NCI-H526 treated with DMSO at 0.1 percent for 48 hours (cell line): ENCODE measurements around the gene ISCU.
"Not testable (repeated sequence)": the region's sequence is repeated elsewhere in the genome, so short reads cannot be mapped to it uniquely, and the experiment has no call there.

ENCODE experiments used
- DNase-seq: peaks from one replicate; lab custom pipeline; 2025; lab: John Stamatoyannopoulos, UW

Gene ISCU

GRCh38 chr12:108543652-108544051, 18.7 kb upstream of the ISCU start:
- no peak for DNase-seq

- DNase-seq: no peak
Measured at GRCh38 chr12:108547686-108548085, 14.7 kb upstream of the ISCU start.

- DNase-seq: no peak
Measured at GRCh38 chr12:108548954-108549521, 13.4 kb upstream of the ISCU start.

- DNase-seq: no peak
Measured at GRCh38 chr12:108551535-108551934, 10.9 kb upstream of the ISCU start.

- DNase-seq: no peak
Measured at GRCh38 chr12:108553799-108554198, 8.6 kb upstream of the ISCU start.

- not testable (repeated sequence) for DNase-seq
Measured at GRCh38 chr12:108555383-108555782, 7.0 kb upstream of the ISCU start.

- no peak for DNase-seq
Measured at GRCh38 chr12:108559007-108559655, 3.3 kb upstream of the ISCU start.

GRCh38 chr12:108559748-108560147, 2.6 kb upstream of the ISCU start:
- DNase-seq: no peak

GRCh38 chr12:108560321-108560721, 2.1 kb upstream of the ISCU start:
- DNase-seq: no peak

- peak; percentile 90 for DNase-seq
Measured at GRCh38 chr12:108560752-108561719, 1.4 kb upstream of the ISCU start, which contains the start of gene SART3. Gene SART3 (minus strand): TSS chr12:108561173. CDS start chr12:108561154, 19 bp downstream.

GRCh38 chr12:108561852-108562347, 496 bp upstream of the ISCU start:
- DNase-seq: no peak

- peak; percentile 54 for DNase-seq
Measured at GRCh38 chr12:108563136-108563803, 874 bp downstream of the ISCU start.

- no peak for DNase-seq
Measured at GRCh38 chr12:108563804-108564151, 1.4 kb downstream of the ISCU start.

GRCh38 chr12:108564724-108565123, 2.3 kb downstream of the ISCU start:
- DNase-seq: no peak

GRCh38 chr12:108565146-108565545, 2.8 kb downstream of the ISCU start:
- DNase-seq: no peak

- DNase-seq: no peak
Measured at GRCh38 chr12:108565976-108566375, 3.6 kb downstream of the ISCU start.

GRCh38 chr12:108566452-108566851, 4.1 kb downstream of the ISCU start:
- DNase-seq: no peak

- DNase-seq: no peak
Measured at GRCh38 chr12:108567406-108568337, 5.3 kb downstream of the ISCU start.

- DNase-seq: no peak
Measured at GRCh38 chr12:108568338-108569154, 6.2 kb downstream of the ISCU start.
